NCI-H187 treated with DMSO at 0.1 percent for 48 hours (cell line): ENCODE results near the gene CTRB2.
"Not testable (repeated sequence)": the region's sequence is repeated elsewhere in the genome, so short reads cannot be mapped to it uniquely, and the experiment has no call there.

Source experiments
- DNase-seq: peaks from one replicate; lab custom pipeline; 2025; lab: John Stamatoyannopoulos, UW

CTRB2 gene

DNA sequence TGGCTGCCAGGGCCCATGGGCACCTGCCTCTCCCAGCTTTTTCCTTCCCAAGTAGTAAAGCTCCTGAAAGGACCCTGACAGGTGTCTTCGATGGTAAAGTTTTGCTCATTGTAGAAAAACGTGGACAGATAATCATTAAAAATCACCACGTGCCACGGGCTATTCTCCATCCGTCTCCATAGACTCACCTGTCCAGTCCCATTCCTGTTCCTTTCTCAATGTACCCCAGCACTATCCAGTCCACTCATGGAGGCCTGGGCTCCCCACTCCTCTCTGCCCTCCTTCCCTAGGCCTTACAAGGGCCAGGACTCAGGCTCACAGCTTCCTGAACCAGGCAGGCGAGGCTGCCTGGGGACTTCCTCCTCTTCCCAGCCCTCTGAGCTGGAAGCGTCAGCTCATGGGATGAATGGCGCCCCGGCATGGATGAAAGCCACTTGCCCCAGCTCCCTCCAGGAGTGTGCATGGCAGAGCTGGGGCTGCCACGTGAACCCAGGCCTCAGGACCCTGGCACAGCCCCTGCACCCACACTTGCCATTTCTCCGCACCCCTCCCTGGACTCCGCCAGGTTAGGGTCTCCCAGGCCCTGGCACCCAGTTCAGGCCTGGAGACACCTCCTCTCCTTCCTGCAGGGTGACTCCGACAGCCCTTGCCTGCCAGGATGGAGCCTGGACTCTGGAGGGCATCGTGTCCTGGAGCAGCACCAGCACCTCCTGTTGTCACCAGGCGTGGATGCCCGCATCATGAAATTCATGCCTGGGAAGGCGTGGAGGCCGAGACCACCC, 20.6 kb upstream of the CTRB2 start:
- DNase-seq, result no peak

- DNase-seq, result no peak
Measured at GRCh38 chr16:75226550-75227360, 19.8 kb upstream of the CTRB2 start.

- DNase-seq, result no peak
Measured at GRCh38 chr16:75225678-75226515, 18.9 kb upstream of the CTRB2 start.

DNA sequence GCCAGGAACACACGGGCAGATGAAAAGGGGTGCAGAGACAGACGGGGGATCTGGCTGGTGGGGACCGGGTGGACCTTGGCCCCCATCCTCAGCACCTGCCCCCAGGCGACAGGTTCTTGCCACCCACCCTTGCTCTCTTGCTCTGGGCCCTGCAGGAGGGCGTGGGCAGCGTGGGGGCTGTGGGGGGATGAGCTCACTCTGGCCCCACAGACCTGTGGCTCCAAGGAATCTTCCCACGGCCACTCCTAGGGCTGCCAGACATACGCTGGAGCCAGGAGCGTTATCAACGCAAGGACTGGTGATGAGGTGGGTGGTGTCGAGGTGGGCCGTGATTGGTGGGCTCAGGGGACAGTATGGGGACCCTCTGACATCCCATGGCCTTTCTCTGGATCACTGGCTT, 18.1 kb upstream of the CTRB2 start:
- DNase-seq, result no peak

DNA sequence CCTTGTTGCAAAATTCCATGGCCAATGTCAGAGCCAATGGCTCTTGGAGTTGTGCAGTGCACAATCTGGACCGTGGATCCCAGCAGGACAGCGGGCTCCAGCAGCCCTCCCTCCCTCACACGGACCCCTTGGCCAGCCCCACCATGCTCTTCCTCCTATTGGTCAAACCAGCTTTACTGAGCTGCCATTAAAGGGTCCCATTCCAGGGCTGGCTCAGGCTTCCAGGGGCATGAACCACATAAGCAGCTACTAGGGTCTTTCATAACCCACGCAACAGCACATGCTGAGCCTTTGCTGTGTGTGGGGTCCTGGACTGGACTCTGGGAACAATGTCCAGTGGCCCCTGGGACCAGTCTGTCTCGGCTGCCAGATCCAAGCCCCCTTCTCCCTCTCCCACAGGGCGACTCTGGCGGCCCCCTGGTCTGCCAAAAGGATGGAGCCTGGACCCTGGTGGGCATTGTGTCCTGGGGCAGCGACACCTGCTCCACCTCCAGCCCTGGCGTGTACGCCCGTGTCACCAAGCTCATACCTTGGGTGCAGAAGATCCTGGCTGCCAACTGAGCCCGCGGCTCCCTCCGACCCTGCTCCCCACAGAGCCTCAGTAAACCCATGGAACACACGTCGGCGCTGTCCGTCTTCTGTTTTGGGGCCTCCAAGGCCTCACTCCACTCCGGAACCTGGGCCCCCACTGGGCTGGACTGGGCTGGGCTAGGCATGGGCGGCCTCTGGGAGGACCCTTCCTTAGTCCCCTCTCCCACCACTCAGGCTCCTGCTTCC, 17.5 kb upstream of the CTRB2 start:
- no peak for DNase-seq

DNA sequence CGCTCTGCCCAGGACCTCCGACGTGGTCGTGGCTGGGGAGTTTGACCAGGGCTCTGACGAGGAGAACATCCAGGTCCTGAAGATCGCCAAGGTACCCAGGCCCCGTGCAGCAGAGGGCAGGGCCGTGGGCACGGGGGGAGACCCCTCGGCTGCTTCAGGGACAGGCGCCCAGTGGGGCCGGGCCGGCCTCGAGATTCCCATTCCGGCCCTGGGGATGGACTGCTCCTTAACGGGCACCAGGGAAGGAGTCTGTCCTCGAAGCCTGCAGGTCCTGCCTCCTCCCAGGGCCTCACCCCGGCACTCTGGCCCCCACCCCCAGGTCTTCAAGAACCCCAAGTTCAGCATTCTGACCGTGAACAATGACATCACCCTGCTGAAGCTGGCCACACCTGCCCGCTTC, 16.2 kb upstream of the CTRB2 start:
- not testable (repeated sequence) for DNase-seq

DNA sequence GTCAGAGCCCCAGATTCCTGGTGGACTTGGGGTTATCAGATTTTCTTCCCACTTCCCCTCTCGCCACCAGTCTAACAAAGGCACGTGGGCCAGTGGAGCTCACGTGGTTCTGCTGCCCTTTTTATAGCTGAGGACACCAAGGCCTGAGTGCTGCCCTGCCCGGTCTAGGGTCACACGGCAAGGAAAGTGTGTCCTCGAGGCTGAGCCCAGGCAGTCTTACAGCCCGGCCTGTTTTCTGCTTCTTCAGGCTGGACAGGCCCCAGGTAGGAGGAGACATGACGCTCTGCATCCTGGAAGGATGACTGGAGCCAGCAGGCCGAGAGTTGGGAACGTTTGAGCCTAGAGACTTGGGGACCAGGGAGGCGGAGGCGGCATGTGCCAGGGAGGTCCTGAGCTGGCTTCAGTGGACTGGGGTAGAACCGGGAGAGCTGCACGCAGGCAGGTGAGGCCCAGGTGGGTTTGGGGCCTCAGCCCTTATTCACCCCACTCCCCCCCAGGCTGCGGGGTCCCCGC, 15.4 kb upstream of the CTRB2 start:
- DNase-seq, result no peak

GRCh38 chr16:75219838-75220237, 12.9 kb upstream of the CTRB2 start:
- DNase-seq, result no peak

GRCh38 chr16:75219088-75219487, 12.1 kb upstream of the CTRB2 start:
- DNase-seq, result no peak

GRCh38 chr16:75218256-75219076, 11.5 kb upstream of the CTRB2 start, which contains the start of gene CTRB1:
CTRB1 (plus strand) TSS chr16:75218988; CDS start chr16:75219008, 20 bp downstream.
- DNase-seq, result no peak

DNA sequence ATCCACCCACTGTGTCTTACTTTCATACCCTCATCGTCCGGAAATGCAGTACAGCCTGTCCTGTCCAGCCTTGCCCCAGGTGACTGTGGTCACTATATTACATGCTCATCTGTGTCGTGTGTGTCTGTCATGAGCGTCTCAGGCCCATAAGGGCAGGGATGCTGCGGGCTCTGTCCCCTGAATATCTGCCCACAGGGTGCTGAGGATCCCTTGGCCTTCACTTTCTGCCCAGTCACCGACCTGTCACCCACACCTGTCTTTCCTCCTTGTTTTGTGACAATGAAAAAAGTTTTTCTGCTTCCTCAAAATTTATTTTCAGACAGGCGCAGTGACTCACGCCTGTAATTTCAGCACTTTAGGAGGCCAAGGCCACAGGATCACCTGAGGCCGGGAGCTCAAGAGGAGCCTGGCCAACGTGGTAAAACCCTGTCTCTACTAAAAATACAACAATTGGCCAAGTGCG, 10.5 kb upstream of the CTRB2 start:
- no peak for DNase-seq

GRCh38 chr16:75216576-75216975, 9.6 kb upstream of the CTRB2 start:
- DNase-seq, result no peak

- no peak for DNase-seq
Measured at GRCh38 chr16:75216127-75216526, 9.2 kb upstream of the CTRB2 start.

GRCh38 chr16:75211286-75211685, 4.3 kb upstream of the CTRB2 start:
- not testable (repeated sequence) for DNase-seq

DNA sequence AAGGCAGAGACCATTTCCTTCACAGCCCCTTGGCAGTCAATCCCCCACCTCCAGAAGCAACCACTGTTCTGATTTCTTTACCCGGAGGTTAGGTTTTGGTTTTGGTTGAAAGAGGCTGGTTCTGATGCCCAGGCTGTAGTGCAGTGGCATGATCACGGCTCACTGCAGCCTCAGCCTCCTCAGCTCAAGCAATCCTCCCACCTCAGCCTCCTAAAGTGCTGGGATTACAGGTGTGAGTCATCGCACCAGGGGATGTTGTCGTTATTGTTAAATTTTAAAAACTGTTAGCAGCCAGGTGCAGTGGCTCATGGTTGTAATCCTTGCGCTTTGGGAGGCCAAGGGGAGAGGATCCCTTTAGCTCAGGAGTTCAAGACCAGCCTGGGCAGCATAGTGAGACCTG, 3.0 kb upstream of the CTRB2 start:
- no peak for DNase-seq

DNA sequence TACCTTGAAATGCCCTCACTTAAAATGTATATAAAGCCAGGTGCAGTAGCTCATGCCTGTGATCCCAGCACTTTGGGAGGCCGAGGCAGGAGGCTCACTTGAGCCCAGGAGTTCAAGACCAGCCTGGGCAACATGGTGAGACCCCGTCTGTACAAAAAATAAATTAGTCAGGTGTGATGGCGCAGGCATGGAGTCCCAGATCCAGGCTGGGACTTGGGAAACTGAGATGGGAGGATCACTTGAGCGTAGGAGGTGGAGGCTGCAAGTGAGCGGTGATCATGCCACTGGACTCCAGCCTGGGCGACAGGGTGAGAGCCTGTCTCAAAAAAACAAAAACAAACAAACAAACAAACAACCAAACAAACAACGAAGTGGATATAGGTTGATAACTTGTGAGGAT, 2.6 kb upstream of the CTRB2 start:
- not testable (repeated sequence) for DNase-seq

DNA sequence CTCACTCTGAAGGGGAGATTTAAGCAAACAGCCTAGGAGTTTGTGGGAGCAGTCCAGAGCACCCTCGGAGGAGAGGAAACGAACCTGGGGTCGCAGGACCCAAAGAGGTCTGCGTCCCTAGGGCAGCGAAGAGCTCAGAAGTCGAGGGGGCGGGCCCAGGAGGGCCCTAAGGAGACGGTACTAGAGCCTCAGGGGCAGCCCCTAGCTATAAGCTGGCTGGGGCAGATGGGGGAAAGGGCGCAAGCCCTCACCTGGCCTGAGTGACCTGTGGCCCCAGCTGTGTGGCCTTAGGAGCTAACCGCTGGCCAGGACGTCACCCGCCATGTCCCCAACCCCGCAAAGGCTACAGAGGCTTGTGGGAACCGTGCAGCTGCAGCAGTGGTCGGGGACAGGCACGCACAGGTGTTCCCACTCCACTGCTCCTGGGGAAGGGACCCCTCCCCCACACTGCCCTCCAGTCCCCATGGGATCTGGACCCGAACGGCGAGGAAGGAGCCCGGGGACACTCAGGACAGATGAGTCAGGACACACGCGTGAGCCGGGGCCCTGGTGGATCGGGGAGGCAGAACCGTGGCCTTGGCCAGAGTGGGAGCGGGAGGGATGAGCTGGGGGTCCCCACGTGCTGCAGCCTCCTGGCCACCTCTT, 2.0 kb upstream of the CTRB2 start:
- no peak for DNase-seq

DNA sequence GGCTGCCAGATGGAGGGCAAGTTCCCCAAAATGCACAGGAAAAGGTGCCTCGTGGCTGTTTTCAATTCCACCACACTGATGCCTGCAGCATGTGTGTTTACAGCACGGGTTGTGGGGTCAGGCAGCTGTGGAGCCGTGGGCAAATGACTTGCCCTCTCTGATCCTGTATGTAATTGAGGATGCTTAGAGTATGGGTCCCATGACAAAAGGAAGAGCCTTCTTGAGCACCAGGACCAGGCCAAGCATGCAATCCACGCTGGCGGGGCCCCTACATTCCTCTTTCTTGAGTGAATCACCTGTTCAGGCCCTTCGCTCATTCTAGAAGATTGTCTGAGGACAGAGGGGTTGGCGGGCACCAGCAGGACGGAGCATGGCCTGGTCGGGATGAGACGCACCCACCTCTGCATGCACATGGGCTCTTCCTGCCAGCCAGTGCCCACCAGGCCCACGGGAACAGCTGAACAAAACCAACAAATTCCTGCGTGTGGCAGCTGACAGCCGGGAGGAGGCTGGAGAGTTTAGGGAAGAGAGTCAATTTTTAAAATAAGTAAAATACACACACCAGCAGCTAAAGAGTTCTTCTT, 1.4 kb upstream of the CTRB2 start:
- DNase-seq, result no peak

DNA sequence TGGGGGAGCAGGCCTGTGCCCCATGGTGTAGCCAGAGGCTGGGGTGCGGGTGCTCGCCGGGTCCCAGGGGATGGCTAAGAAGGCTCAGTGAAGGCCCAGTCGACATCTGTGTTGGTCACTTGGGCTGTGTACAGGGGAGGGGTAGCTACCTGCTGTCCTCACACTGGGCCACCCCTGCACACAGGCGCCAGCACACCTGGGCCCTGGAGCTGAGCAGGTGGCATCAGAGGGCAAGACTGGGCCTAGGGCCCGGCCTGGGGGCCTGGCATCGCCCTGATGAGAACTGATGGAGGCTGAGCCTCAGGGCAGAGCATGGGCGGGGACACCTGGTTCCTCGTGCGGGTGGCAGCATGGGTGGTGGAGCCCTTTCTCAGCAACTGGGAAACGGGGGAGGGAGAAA, 870 bp upstream of the CTRB2 start:
- DNase-seq, result no peak
